Natural killer cell (primary cell): ENCODE data around the gene MIA3. TPM values are rescaled to one million over a fixed set of nuclear protein-coding genes. Genes with fewer than 3 reads are reported as not detected.

Experiments used
- ATAC-seq, 3 donors: fragments of 150-1000 bp in 2 of 3; fragments of 200-7000 bp in 1 of 3; cut with Tn5 transposase; 1 replicate in 1 of 3; 2 replicates in 2 of 3; pipeline ENCODE4 v1.10.0; 2021; ENCODE audit warnings: mild to moderate bottlenecking in 2 of 3, moderate library complexity in 2 of 3
- DNase-seq, 2 donors: peaks; one replicate each; pipeline versions ENCODE4 v3.0.0 to v3.0.0-alpha.2; 2013 to 2021; ENCODE audit warnings: mixed read lengths in 1 of 2
- H3K27ac ChIP-seq: one replicate; pipeline ENCODE4 v1.5.1; 2013; ENCODE audit warnings: mild to moderate bottlenecking, low read length
- H3K27me3 ChIP-seq: one replicate; pipeline ENCODE4 v1.6.1; 2013; ENCODE audit warnings: low read length; ENCODE audit not compliant: control insufficient read depth, insufficient read depth
- H3K36me3 ChIP-seq: one replicate; pipeline ENCODE4 v1.6.1; 2013; ENCODE audit warnings: low read length; ENCODE audit not compliant: control insufficient read depth, insufficient read depth
- H3K4me1 ChIP-seq: one replicate; pipeline ENCODE4 v1.6.1; 2013; ENCODE audit warnings: low read length; ENCODE audit not compliant: control insufficient read depth, insufficient read depth
- H3K4me3 ChIP-seq: one replicate; pipeline ENCODE4 v1.5.1; 2013; ENCODE audit warnings: low read length
- H3K9me3 ChIP-seq: one replicate; pipeline ENCODE4 v1.6.1; 2013; ENCODE audit warnings: low read length; ENCODE audit not compliant: control insufficient read depth, insufficient read depth
- H3K27ac Mint-ChIP-seq, 2 donors: one replicate each; pipeline ENCODE4 v1.8.0; 2022; ENCODE audit warnings: mild to moderate bottlenecking in 2 of 2, mixed read lengths in 2 of 2, moderate library complexity in 1 of 2
- H3K27me3 Mint-ChIP-seq, 2 donors: one replicate each; pipeline ENCODE4 v1.8.0; 2022; ENCODE audit warnings: low read depth in 2 of 2, mixed read lengths in 2 of 2
- H3K36me3 Mint-ChIP-seq: one replicate; pipeline ENCODE4 v1.8.0; 2022; ENCODE audit warnings: mixed read lengths
- H3K4me1 Mint-ChIP-seq, 2 donors: one replicate each; pipeline ENCODE4 v1.8.0; 2022; ENCODE audit warnings: mixed read lengths in 2 of 2
- H3K4me3 Mint-ChIP-seq: one replicate; pipeline ENCODE4 v1.8.0; 2022; ENCODE audit warnings: mild to moderate bottlenecking, moderate library complexity, mixed read lengths
- H3K9me3 Mint-ChIP-seq, 2 donors: one replicate each; pipeline ENCODE4 v1.8.0; 2022; ENCODE audit warnings: mixed read lengths in 2 of 2
- CTCF ChIP-seq: fragments of 200-600 bp; IDR thresholded peaks from one replicate; pipeline ENCODE4 v1.8.0; 2022; ENCODE audit warnings: antibody characterized with exemption
- WGBS: methylation state at CpG from one replicate; pipeline ENCODE4 v1.1.7; 2013; ENCODE audit warnings: missing lambda C conversion rate; ENCODE audit not compliant: insufficient coverage; 5-methylcytosine and 5-hydroxymethylcytosine counted together
- intact Hi-C: fragments of 100-400 bp; cut with micrococcal nuclease; formaldehyde crosslinking; loops from one replicate; pipeline ENCODE4 v1.14.2; 2022
- total RNA-seq, 4 donors: library from RNA; stranded (reverse); fragments of 120-200 nt in 1 of 4; gene quantifications; one replicate each; pipeline versions ENCODE4 v1.2.3 to v1.2.4, GENCODE V29; 2013 to 2022

Gene MIA3
- total RNA-seq, 3 donors from 2014 or later (not counting 1 experiment from before 2014, with no cell fraction given) = 87.0 to 98.8 (median 94.0) TPM

- Histone ChIP-seq H3K4me3 (no peak overlapping the region), H3K9me3 (no peaks in the 10 kb centered on the region), H3K36me3 (peaks cover 32% of the 10 kb centered on the region), H3K4me1 (no peaks in the 10 kb centered on the region), H3K27ac (no peak overlapping the region), H3K27me3 (no peaks in the 10 kb centered on the region)
- WGBS = 99% methylated on average over 5 of the region's 6 CpGs
- no peaks in the 10 kb centered on the region for H3K9me3 Mint-ChIP-seq
- intact Hi-C loops = no loop called here
- DNase-seq (no peak), ATAC-seq (no peak)
- peaks cover 31% of the 10 kb centered on the region for H3K36me3 Mint-ChIP-seq
- no peak for TF ChIP-seq CTCF
- no peaks in the 10 kb centered on the region for H3K27me3 Mint-ChIP-seq
- no peak overlapping the region for H3K4me3 Mint-ChIP-seq
- H3K27ac Mint-ChIP-seq = no peak overlapping the region
- H3K4me1 Mint-ChIP-seq = no peaks in the 10 kb centered on the region
These were observed 9.3 kb downstream of the MIA3 start for GRCh38 chr1:222627232-222627631.

- peaks cover 36% of the 10 kb centered on the region for H3K36me3 Mint-ChIP-seq
- H3K4me3 Mint-ChIP-seq = no peak overlapping the region
- Histone ChIP-seq H3K4me3 (no peak overlapping the region), H3K27me3 (no peaks in the 10 kb centered on the region), H3K36me3 (peaks cover 31% of the 10 kb centered on the region), H3K9me3 (no peaks in the 10 kb centered on the region), H3K27ac (no peak overlapping the region), H3K4me1 (no peaks in the 10 kb centered on the region)
- DNase-seq (no peak), ATAC-seq (no peak)
- no peaks in the 10 kb centered on the region for H3K9me3 Mint-ChIP-seq
- peaks cover 0 to 8% of the 10 kb centered on the region in 2 donors for H3K4me1 Mint-ChIP-seq
- 93% methylated on average over 7 of the region's 7 CpGs for WGBS
- no peak for TF ChIP-seq CTCF
- H3K27me3 Mint-ChIP-seq = no peaks in the 10 kb centered on the region
- H3K27ac Mint-ChIP-seq = no peak overlapping the region
- intact Hi-C loops = no loop called here
These were observed 12.1 kb downstream of the MIA3 start for GRCh38 chr1:222629921-222630535.

- Histone ChIP-seq H3K27me3 (no peaks in the 10 kb centered on the region), H3K27ac (no peak overlapping the region), H3K9me3 (no peaks in the 10 kb centered on the region), H3K4me1 (no peaks in the 10 kb centered on the region), H3K4me3 (no peak overlapping the region), H3K36me3 (peaks cover 26% of the 10 kb centered on the region)
- Mint-ChIP-seq H3K4me1 (peaks cover 0 to 8% of the 10 kb centered on the region in 2 donors), H3K27me3 (no peaks in the 10 kb centered on the region), H3K27ac (no peak overlapping the region), H3K4me3 (no peak overlapping the region), H3K9me3 (no peaks in the 10 kb centered on the region), H3K36me3 (peaks cover 37% of the 10 kb centered on the region)
- 97% methylated on average over 3 of the region's 3 CpGs for WGBS
- intact Hi-C loops = no loop called here
- DNase-seq (no peak), ATAC-seq (no peak)
- TF ChIP-seq CTCF = no peak
These were observed 13.8 kb downstream of the MIA3 start for GRCh38 chr1:222631611-222632208.

- ATAC-seq (no peak), DNase-seq (no peak)
- H3K27me3 ChIP-seq = no peaks in the 10 kb centered on the region
- peaks cover 0 to 8% of the 10 kb centered on the region in 2 donors for H3K4me1 Mint-ChIP-seq
- H3K4me1 ChIP-seq = no peaks in the 10 kb centered on the region
- H3K4me3 ChIP-seq = no peak overlapping the region
- no peak overlapping the region for H3K27ac Mint-ChIP-seq
- peaks cover 17% of the 10 kb centered on the region for H3K36me3 ChIP-seq
- no peak overlapping the region for H3K4me3 Mint-ChIP-seq
- TF ChIP-seq CTCF = no peak
- intact Hi-C loops = no loop called here
- 100% methylated on average over 1 of the region's 2 CpGs for WGBS
- no peak overlapping the region for H3K27ac ChIP-seq
- H3K9me3 ChIP-seq = no peaks in the 10 kb centered on the region
- peaks cover 35% of the 10 kb centered on the region for H3K36me3 Mint-ChIP-seq
- H3K27me3 Mint-ChIP-seq = no peaks in the 10 kb centered on the region
- H3K9me3 Mint-ChIP-seq = no peaks in the 10 kb centered on the region
These were observed 14.9 kb downstream of the MIA3 start for GRCh38 chr1:222632749-222633148.
